K562 treated with DMSO at 1 percent for 24 hours (cell line): ENCODE measurements around the gene CCDC149. TPM values are rescaled to one million over a fixed set of nuclear protein-coding genes. Genes with fewer than 3 reads are reported as not detected.

ENCODE experiments used
- total RNA-seq: library from RNA; unstranded; fragments of 300-600 nt; gene quantifications from 2 replicates; pipeline ENCODE4 v1.2.3, GENCODE V29; 2022; ENCODE audit warnings: low read depth; ENCODE audit not compliant: insufficient read depth

The CCDC149 gene
- 0.13 TPM in 1 of 2 replicates, not detected in the other for total RNA-seq

DNA sequence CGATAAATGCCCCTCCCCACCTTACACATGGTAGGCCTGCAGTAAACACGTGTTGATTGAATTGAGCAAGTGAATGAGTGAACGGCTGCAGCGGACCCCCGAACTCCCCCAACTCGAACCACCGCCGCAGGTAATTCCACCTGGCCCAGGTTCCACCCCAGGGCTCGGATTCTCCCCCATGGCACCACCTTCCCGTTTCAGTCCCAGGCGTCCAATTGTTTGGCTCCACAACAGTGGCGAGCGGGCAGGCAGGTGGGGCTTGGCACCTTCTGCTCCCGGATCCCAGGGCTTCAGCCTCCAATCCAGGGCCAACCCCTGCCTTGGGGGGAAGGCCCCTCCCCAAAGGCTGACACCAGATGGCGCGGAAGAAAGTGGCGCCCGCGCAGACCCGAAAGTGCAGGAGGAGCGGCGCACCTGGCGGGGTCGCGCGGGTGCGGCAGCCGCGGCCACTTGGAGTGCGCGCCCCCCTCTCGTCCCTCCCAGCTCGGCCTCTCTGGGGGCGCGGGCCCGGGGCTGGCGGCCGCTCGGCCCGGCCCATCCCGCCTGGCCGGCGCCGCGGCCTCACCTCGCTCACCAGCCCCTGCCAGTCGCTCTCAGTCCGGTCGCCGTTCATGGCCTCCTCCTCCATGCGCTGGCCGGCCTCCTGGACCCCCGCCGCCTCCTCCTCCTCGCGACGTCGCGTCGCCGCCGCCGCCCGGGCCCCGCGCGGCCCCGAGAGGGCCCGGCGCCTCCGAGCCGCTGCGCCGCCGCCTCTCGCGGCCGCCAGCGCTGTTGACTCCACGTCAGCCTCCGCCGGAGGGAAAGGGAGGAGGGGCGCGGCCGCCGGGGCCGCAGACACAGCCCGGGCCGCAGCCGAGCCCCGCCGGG is at the start of gene CCDC149:
Gene CCDC149 (minus strand): TSS at position 791 of the 867 bp plus-strand sequence. CDS start 178 bp downstream, at position 613.

GRCh38 chr4:24794916-24795665 is 117.8 kb downstream of the CCDC149 start, which contains the start of gene SOD3:
Gene SOD3 (plus strand): TSS chr4:24795573. CDS start chr4:24799522, 3,949 bp downstream.

Other genes with a start within 250 kb of the CCDC149 start
- gene SOD3, start 117.5 kb downstream of the CCDC149 start, total RNA-seq = 0.37 and 0.60 TPM in 2 replicates
- gene LGI2, start 117.9 kb upstream of the CCDC149 start, total RNA-seq = not detected in 2 replicates
- gene SEPSECS, start 247.4 kb upstream of the CCDC149 start, total RNA-seq = 2.4 and 5.5 TPM in 2 replicates